Globus pallidus (tissue), 1 donor: Measurements from ENCODE around the gene ABCG8.

ENCODE experiments used
- DNase-seq: peaks from one replicate; pipeline ENCODE4 v3.0.0-alpha.2; 2015; ENCODE audit warnings: low spot score

The ABCG8 gene

DNA sequence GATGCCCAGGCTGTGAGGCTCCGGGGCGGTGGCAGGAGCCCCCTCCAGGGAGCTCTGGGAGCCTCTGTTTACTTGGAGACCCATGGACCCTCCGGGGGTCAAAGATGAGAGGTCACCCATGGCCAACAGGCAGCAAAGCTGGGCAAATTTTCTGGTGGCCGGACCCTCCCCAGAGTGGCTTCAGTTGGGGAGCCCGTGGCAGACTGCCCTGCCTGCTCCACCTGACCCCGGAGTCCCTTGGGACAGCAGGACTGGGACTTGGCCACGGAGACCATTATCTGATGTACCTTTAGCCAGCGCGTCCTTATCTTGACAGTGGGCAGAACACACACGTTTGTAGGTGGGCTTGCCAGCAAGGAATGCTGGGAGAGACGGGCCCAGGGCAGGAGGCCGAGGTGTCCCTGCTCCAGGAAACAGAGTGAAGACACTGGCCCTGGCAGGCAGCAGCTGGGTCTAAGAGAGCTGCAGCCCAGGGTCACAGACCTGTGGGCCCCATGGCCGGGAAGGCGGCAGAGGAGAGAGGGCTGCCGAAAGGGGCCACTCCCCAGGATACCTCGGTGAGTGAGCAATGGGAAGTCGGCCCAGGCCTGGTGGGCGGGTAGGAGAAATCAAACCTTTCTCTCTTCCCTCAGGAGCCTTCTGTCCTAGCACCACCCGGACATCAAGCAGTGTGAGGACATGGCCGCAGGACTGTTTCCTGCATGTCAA is at the start of gene ABCG8, which contains the start of gene ABCG5:
ABCG8 (plus strand) TSS at position 412 of the 708 bp plus-strand sequence; CDS start at position 495, 83 bp downstream.
ABCG5 (minus strand) TSS at position 280 of the 708 bp plus-strand sequence; CDS start at position 120, 160 bp downstream.
- DNase-seq: no peak

DNA sequence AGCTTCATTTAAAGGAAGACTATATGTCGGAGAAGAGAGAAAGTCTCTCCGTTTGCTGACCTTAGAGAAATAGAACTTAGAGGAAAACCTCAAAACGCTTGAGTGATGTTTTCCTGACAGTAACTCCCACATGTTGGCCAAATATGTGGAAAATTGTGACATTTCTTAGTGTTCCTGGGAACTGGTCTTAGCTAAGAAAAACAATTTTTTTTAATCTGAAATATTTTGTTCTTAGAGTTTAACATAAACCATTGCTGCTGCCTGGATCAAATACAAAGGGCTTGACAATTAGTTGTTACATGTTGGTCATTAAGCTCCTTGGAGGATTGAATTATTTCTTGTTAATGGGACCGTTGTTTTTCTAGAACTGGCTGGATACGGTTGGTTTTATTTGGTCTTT is 48.6 kb upstream of the ABCG8 start:
- no peak for DNase-seq

DNA sequence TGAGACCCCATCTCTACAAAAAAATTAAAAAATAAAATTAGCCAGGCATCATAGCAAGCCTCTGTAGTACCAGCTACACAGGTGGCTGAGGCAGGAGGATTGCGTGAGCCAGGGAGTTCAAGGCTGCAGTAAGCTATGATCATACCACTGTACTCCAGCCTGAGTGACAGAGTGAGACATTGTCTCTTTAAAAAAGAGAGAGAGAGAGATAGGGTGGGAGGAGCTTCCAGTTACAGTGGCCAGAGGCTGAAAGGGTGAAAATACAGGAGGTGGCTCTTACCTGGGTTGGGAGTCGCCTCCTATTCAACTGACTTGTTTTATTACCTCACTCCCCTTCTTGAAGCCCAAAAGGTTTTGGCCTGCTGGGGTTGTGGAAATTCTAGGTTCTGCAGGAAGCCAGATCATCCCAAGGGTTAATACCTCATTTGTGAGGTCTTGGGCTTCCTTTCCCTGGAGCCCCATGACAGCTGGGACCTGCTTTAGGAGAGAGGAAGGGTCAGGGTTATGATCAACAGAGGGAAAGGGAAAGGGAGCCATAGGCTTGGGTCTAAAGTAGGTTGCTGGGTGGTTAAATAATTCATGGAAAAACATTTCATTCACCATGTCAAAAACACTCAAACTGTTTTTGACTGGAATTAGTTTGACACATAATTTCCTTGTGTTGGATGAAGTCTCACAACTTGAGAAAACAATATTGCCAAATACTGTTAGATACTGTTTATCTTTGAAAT is 47.6 kb upstream of the ABCG8 start:
- no peak for DNase-seq

DNA sequence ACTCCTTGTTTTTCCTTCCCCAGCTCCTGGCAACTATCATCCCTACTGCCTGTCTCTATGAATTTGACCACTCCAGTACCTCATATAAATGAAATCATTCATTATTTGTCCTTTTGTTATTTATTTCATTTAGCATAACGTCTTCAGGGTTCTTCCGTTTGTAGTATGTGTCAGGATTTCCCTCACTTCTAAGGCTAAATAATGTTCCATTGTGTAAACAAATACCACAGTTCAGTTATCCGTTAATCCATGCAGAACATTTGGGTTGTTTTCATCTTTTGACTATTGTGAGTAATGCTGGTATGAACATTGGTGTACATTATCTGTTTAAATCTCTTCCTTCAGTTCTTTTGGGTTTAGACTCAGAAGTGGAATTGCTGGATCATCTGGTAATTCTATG is 46.1 kb upstream of the ABCG8 start:
- DNase-seq: no peak

DNA sequence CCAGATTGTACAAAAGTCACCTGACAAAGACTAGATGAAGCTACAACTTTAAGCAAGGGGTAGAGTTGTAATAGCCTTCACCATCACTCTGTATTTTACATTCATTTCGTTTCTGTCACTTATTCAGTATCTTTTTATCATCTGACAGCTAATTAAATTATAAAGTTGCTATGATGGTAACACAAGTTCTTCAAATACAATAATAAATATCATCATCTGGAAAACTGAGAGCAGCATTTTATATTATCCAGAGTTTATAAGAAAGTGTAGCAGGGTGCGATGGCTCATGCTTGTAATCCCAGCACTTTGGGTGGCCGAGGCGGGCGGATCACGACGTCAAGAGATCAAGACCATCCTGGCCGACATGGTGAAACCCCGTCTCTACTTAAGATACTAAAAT is 43.8 kb upstream of the ABCG8 start:
- no peak for DNase-seq

DNA sequence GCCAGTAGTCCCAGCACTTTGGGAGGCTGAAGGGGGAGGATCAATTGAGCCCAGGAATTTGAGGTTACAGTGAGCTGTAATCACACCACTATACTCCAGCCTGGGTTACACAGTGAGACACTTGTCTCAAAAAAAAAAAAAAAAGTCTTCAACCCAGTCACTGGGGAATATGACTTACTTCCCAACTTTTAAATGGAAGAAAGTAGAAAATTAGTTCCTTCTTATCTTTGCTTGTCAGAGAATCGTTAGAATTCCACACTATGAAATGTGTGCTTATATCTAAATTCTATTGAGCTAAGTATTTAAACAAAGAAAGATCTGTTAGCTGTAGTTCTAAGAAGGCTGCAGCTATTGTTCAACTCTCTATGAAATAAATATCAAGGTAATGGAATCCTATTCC is 42.6 kb upstream of the ABCG8 start:
- no peak for DNase-seq

DNA sequence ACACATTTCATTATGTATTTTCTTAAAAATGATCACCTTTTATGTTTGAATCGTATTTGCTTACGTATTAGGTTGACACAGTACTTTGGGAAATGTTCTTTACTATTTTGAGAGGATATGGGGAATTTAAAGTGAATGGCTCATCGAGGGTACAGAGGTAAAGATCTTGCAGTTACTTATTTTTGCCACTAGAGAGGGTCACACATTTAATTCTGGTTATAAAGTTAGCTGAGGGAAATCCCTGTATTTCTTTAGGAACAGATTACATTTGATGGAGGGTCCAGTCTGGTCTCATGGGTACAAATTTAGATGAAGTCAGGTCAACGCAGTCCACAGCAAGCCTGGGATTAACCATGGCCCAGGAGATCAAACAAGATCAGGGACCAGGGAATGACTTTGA is 40.5 kb upstream of the ABCG8 start:
- no peak for DNase-seq

DNA sequence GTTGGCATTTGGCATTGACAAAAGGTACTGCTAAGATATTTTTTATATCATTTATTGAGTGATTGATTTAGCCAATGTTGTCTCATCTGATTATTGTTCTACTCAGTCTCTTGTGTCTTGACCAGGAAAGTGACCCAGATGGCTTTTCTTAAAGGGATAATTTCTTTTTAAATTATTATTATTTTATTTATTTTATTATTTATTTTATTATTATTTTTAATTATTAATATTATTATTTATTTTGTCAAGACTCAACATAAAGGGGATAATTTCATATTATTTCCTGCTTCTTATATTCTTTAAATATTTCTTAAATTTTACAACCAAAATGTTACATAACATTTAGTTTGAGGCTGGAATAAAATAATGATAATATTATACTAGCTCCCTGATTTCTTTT is 37.9 kb upstream of the ABCG8 start:
- DNase-seq: no peak

DNA sequence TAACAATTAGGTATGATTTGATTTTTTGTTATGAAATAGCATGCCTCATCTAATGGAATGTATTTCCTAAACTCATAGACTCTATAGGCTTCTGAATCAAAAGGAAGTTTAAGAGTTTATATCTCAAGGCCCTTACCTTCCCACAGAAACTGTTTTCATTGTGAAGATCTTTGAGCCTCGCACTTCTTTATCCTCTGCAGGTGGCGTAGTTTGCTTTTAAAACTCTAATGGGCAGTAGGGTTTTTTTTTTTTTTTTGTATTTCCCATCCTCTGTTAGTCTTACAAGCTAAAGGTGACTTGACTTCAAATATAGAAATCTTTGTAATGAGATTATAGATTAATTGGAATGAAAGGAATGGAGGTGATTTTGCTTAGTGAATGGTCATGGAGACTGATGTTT is 36.6 kb upstream of the ABCG8 start:
- no peak for DNase-seq

DNA sequence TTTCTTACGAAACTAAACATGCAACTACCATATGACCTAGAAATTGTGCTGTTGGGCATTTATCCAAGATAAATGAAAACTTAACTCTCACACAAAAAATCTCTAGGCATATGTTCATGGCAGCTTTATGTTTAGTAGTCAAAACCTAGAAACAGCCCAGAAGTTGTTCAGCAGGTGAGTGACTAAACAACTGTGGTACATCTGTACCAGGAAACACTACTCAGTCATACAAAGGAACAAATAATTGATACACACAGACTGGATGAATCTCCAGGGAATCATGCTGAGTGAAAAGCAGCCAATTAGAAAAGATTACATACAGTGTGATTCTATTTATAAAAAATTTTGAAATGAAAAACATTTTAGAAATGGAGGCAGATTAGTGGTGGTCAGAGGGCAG is 35.7 kb upstream of the ABCG8 start:
- DNase-seq: no peak

DNA sequence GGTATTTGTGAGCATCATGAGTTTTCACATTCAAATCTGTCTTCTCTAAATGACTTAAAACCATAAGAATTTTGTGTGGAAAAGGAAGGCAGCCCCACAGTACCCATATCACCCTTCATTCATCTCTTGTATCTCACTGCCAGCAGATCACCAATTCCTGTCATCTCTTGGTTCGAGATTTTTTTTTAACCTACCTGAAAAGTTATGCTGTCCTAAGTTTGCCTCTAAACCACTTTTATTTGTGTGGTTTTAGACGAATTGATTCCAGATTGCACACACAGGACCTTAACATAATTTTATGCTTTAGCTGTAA is 32.1 kb upstream of the ABCG8 start:
- DNase-seq: no peak

DNA sequence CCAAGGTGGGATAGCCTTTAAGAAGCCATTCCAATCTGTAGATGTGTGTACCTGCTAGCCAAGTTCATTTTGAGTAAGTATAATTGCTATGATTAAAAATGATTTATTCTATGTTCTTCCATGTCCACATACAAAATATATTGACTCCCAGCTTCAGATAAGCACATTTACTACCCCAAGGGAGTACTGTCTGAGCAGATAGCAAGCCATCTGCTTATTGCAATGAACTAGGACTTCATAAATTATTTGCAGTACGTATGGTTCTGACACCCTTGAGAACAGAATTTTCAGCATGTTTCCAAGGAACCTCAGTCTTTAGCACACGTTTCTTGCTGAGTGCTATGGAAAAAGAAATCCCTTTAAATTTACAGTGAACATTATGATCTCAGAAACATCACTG is 28.3 kb upstream of the ABCG8 start:
- no peak for DNase-seq

DNA sequence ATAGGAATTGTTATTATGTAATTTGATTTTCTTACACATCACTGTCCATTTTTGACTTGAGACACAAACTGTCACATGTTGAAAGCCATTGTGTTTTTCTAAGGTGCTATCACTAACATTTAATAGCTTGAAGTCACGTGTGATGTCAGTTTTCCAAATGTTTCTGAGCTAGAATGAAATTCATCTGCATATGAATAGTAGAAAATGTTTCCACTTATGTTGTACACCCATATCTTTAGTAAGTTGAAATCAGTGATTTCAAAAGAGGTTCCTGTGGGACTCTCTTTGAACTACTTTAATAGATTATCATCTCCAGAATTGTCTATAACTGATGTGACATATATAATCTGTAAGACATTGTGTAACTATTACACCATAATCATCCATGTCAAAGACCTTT is 27.9 kb upstream of the ABCG8 start:
- DNase-seq: no peak

DNA sequence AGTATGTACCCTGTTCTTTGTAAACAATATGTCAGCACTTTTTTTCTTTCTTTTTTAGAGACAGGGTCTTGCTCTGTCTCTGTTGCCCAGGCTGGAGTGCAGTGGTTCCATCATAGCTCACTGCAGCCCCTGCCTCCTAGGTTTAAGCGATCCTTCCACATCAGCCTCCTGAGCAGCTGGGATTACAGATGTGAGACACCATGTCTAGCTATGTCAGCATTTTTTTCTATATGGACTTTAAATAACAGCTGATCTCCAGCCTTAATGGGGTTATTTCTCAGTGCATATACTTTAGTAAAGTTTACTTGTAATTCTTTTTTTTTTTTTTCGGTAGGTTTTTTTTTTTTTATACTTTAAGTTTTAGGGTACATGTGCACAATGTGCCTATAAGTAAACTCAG is 26.8 kb upstream of the ABCG8 start:
- DNase-seq: no peak

DNA sequence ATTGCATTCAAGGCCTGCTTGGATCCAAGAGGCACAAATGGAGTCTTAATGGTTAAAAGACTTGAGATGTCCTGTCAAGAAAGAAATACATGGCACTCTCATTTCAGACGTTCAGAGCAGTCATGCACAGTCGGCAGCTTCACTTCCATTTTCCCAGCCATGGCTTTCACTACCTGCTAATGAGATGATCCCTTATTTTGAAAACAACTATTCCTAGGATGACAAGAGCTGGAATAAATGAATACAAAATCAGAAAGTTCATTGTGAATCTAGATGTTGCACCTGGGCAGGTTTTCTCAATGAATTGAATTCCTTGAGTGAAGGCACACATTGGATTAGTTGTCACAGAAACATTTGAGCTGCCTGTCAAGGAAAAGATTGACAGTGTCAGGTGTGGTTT is 25.8 kb upstream of the ABCG8 start:
- DNase-seq: no peak

DNA sequence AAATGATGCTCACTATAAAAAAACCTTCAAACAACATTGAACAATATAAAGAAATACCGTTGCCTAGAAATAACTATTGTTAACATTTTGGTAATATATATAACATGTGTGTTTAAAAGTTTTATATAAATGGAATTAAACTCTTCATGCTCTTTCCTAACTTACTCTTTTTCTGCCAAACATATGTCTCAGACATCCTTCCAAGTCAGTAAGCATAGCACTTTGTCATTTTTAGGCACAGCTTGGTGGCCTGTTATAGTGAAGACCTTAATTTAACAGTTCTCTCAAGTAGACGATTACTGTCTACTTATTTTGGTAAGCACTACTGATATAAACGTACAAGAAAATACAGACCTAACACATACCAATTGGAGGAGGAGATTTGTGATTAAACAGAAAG is 24.1 kb upstream of the ABCG8 start:
- DNase-seq: no peak

DNA sequence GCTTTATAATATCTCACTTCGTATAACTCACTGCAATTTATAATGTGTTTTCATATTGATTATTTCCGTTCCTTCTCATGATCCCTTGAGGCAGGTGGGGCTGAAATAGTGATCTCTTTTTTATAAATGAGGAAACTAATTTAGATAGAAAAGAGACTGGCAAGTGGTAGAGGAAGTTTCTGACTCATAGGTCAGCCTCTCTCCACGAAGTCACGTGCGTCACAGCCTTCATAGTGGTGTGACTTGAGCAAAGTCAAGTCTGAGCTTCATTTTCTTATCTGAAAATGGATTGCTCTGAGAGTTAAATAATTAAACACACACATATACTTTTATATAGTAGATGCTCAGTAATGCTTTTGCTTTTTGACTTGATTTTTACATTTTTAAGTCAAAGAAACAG is 20.0 kb upstream of the ABCG8 start:
- no peak for DNase-seq

DNA sequence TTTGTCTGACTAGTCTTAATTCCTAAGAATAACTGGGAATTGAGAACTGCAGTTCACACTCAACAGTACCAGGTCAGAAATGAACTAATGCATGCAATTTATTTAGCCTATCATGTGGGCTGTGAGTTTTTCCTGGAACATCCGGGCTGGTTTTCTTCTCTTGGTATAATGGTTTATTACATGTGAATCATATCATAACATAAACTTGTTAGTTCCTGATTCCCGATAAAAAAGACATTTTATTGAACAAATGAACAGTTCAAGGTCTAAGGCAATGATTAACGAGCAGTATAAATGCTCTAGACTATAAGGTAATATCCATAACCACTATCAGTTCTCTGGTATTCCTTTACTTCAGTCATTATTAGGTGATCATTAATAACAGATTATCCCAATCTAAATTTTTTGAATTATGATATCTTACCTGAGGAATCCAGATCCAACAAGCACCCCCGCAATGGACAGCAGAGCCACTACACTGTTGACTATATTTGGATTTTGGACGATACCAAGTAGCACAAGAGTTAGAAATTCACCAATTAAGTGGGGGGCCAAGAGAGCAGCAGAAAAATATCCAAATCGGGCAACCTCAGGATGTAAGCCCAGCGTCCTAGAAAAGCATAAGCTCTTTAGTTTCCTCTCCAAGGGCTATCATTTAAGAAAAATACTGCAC is 19.1 kb upstream of the ABCG8 start:
- no peak for DNase-seq

DNA sequence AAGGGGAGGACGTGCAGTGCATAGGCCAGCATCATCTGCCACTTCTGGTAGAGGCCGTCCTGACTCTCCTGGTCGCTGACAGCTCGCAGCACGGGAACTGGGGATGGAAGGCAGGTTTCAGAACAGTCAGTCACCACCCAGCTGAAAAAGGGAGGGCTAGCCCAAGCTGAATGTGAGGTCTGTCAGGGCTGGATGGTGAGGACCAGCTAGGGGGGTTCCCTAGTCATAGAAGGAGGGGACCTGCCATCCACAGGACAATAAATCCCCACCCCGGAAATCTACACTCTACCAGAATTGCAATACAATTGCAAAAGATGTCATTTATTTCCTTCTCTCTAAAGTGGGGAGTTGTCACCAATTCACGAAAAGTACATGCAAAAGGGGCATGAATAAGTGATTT is 15.9 kb upstream of the ABCG8 start:
- no peak for DNase-seq

DNA sequence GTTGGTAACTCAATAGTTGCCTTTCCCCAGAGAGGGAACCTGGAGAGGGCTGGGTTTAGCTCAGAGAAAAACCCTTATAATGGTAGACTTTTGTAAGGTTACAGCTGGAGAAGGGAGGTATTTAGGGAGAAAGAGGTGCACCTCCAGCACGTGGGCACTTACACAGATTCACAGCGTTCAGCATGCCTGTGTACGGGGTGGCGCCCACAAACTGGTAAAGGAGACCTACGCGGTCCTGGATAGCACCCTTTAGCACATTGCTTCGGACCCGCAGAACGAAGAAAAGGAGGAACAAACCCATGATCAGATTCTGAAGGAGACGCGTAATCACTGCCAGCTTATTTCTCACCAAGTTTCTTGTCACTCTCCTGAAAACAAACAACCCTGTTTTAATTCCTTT is 15.0 kb upstream of the ABCG8 start:
- no peak for DNase-seq

DNA sequence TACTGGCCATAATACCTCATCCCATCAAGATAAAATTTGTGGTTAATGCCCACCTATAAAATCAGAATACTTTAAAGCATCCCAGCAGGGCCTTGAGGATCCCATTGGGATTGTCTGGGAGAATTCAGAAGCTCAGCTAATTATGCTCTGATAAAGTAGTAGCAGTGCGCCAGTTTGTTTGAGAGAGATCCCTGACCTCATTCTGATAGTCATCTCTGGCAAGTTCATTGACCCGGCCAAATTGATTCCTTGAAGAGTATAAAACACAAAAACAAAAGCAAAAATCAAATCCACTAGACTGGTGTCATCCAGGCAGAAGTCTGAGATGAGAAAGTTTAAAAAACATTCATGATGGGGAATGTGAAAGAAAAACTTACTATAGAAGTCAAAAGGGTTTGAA is 14.3 kb upstream of the ABCG8 start:
- no peak for DNase-seq

DNA sequence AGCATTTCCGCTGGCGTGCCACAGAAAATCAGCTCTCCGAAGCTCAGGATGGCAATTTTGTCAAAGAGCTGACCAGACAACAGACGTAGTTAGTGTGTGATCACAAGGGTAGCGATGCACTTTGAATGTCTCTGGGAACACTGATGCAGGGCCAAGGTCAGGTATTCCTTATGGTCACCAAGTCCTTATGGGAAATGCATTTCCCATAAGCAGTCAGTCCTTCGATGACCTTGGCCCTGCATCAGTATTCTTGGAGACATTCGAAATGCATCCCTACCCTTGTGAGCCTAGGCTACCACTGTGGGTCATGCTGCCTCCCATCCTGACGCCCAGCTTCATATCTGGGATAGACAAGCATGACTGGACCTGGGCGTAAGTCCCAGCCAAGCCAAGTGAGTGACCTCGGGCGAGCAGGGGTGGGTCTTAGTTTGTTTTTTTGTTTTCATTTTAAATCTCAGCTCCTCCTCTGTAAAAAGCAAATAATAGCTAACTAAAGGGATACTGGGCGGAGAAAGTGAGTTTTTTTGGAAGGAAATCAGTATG is 13.7 kb upstream of the ABCG8 start:
- no peak for DNase-seq

DNA sequence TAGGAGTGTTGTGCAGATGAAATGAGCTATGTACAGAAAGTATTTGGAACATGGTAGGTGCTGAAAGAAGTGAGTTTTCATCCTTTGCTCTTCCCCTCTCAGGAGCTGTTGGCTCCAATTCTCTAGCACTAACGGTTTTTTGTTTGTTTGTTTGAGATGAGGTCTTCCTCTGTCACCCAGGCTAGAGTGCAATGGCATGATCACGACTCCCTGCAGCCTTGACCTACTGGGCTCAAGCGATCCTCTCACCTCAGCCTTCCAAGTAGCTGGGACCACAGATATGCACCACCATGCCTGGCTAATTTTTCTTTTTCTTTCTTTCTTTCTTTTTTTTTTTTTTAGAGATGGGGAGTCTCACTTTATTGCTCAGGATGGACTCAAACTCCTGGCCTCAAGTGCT is 12.9 kb upstream of the ABCG8 start:
- no peak for DNase-seq
